COLO668 (cell line): Measurements from ENCODE around the gene VWA3A.
"Not testable (repeated sequence)": the region's sequence is repeated elsewhere in the genome, so short reads cannot be mapped to it uniquely, and the experiment has no call there.

ENCODE experiments used
- DNase-seq: peaks from one replicate; lab custom pipeline; 2025; ENCODE audit not compliant: unreplicated experiment; lab: John Stamatoyannopoulos, UW

The VWA3A gene

DNA sequence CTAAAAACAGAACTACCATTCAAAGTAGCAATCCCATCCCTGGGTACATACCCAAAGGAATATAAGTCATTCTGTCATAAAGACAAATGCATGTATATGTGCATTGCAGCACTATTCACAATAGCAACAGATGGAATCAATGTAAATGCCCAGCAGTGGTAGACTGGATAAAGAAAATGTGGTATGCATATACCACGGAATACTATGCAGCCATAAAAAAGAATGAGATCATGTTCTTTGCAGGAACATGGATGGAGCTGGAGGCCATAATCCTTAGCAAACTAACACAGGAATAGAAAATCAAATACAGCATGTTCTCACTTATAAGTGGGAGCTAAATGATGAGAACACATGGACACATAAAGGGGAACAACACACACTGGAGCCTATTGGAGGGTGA lies 36.2 kb downstream of the VWA3A start:
- DNase-seq: not testable (repeated sequence)

DNA sequence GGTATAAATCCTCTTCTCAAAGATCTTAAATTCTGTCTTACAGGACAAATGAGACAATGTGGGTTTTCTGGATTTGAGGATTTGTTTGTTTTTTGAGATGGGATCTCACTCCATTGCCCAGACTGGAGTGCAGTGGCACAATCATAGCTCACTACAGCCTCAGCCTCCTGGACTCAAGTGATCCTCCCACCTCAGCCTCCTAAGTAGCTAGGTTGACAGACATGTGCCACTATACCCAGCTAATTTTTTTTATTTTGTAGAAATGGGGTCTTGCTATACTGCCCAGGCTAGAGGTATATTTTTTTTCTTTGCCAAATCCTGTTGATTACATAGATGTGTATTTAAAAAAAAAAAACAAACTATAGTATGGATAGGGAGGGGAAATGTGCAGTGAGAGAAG lies 38.2 kb downstream of the VWA3A start:
- DNase-seq: no peak

DNA sequence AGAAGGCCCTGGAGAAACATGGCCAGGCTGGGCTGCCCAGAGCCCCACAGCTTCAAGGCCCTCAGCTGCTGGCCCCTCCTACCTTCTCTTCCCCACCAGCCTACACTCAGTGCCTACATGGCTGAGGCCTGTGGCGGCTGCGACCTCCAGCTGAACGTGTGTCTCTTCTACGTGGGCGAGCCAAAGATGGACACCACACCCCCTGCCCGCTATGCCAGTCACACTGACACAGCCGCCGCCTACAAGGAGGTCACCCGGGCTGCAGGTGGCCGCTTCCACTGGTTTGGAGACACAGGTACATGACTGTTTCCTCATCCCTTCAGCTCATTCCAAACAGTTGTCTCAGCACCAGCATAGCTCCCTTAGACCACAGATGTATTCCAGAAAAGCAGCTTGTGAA lies 40.5 kb downstream of the VWA3A start:
- DNase-seq: no peak

DNA sequence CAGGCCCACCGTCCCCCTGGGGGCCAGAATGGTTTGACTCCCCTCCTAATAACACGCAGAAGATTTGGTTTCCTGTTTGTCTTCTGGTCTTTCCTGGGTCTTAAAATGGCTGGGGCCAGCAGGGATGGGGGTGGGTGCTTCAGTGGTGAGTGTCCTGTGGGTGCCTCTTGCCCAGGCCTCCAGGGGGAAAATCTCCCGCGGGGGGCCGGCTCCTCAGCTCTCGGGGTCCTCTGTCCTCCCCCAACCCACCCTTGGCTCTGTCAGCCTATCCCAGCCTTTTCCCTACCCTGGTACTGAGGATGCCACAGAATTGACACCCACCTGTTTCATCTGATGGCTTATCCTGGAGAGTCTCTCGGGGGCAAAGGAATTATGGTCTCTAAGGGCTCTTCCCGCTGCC lies 46.1 kb downstream of the VWA3A start:
- DNase-seq: no peak

DNA sequence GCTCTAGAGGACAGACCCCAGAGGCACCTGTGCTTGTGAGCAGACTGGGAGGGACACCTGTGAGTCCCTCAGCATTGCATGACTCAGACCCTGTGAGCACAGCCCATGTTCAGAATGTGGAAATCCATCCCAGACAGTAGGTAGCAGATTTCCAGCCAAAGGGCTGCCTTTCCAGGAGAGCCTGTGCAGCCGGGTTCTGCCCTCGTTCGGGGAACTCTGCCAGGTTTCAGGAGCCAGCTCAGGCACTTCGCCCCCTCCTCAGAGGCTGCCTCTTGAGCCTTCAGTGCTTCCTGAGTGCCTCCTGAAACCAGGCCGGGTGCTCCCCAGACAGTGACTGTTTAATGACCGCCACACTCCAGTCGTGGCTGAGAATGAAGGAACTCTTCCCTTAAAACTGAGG lies 46.7 kb downstream of the VWA3A start:
- DNase-seq: no peak

DNA sequence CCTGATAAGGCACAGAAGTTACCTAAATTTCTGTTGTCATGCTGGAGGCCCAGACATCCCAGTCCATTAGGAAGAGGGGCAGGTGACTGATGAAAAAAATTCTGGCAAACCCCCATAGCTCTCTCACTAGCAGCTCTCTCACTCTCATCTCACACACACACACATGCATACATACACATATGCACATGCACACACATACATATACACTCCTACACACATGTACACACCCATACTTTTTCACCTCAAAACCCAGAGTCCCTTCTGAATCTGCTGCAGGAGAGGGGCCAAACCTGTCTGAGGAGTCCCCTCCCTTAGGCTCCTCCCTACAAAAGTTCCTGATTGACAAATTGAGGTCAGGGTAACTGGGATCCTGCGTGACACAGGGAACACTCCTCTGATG lies 47.4 kb downstream of the VWA3A start:
- no peak for DNase-seq

DNA sequence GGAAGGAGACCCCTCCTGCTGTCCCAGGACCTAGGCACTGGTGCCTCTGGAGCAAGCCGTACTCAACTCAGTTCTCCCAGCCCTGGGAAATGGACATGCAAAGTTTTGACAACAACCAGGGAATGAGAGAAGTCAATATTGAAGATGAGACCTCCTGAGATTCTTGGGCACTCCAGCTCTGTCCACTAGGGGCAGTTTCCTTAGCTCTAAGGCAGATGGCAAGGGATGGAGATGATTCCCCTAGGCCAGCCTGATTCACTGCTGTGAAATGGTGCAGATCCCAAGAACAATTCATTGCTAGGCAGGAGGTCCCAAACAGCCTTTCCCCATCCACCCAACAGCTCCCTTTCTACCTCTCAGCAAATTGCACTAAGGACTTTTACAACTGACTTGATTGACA lies 49.4 kb downstream of the VWA3A start:
- no peak for DNase-seq

DNA sequence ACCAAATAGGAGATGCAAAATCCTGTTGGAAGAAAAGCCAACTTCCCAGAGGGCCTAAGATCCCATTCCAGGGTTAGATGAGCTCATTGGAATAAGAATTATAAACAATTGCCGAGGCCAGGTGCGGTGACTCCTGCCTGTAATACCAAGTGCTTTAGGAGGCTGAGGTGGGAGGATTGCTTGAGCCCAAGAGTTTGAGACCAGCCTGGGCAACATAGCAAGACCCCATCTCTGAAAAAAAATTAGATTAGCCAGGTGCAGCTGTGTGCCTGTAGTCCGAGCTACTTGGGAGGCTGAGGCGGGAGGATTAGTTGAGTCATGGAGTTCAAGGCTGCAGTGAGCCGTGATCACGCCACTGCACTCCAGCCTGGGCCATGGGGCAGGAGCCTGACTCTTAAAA lies 52.2 kb downstream of the VWA3A start:
- no peak for DNase-seq

DNA sequence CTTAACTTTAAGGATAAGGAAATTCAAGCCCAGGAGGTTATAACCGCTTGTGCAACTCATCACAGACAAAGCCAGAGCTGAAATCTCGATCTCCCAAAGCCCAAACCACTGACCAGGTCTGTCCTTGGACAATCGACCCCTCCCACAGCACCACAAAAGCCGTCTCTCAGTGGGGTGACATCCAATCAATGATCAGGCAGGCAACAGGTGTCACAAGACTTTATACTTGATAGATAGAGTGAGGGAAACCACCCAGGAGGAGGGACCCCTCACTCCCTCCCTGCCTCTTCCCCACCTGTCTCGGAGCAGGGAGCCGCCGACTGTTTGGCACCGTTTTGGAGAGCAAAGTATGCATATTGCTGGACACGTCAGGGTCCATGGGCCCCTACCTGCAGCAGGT lies 55.5 kb downstream of the VWA3A start:
- no peak for DNase-seq

DNA sequence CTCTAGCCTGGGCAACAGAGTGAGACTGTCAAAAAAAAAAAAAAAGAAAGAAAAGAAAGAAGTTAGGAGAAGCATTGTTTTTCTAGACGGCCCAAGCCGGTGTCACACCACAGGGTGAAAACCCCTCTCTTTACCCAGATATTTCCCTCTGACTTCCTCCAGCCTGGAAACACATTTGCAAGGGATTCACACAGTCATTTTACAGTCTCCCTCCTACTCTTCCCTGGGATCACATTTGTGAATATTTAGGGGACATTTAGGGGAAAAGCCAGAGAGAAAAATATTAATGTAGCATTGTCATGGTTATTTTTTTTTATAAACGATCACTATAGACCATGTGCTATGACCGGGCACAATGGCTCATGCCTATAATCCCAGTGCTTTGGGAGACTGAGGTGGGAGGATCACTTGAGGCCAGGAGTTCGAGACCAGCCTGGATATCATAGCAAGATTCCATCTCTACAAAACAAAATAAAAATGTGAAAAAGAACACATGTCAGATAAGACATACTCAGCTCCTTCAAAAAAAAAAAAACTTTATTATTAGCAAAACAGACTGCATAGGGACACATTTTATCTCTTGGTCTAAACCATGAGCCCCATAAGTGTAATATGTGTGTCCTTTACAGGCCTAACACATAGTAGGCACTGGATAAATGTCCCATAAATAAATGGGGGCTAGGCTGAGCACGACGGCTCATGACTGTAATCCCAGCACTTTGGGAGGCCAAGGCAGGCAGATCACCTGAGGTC lies 59.1 kb downstream of the VWA3A start:
- no peak for DNase-seq

DNA sequence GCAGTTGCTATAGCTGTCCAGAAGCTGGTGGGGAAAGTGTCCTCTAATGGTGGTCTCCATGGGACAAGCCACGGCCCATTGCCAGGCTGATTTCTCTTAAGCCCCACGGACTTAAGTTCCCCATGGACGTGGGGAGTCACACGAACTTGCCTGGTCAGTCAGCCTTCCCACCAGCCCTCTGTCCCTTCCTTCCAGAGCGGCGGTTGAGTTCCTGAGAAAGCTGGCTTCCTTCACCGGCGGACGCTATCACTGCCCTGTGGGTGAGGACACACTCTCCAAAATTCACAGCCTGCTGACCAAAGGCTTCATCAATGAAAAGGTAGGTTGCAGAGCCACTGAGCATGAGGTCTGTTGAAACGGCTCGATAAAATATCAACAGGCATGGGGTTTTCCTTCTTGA lies 60.0 kb downstream of the VWA3A start:
- no peak for DNase-seq

DNA sequence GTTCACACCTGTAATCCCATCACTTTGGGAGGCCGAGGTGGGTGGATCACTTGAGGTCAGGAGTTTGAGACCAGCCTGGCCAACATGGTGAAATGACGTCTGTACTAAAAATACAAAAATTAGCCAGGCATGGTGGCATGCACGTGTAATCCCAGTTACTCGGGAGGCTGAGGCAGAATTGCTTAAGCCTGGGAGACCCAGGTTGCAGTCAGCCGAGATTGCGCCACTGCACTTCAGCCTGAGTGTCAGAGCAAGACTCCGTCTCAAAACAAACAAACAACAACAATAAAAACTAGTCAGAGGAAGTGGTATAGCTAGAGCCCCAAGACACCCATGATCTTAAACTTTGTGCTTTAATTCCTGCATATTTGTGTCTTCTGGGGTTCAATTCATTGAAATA lies 60.7 kb downstream of the VWA3A start:
- DNase-seq: not testable (repeated sequence)

DNA sequence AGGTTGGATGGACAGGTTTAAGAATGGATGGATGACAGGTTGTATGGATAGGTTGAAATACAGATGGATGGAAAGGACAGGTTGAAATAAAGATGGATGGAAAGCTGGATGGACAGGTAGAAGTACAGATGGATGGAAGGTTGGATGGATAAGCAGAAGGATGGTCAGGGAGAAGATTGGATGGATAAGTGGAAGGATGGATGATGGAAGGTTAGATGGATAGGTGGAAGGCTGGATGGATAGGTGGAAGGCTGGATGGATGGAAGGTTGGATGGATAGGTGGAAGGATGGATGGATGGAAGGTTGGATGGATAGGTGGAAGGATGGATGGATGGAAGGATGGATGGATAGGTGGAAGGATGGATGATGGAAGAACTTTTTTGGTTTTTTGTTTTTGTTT lies 69.1 kb downstream of the VWA3A start:
- no peak for DNase-seq

DNA sequence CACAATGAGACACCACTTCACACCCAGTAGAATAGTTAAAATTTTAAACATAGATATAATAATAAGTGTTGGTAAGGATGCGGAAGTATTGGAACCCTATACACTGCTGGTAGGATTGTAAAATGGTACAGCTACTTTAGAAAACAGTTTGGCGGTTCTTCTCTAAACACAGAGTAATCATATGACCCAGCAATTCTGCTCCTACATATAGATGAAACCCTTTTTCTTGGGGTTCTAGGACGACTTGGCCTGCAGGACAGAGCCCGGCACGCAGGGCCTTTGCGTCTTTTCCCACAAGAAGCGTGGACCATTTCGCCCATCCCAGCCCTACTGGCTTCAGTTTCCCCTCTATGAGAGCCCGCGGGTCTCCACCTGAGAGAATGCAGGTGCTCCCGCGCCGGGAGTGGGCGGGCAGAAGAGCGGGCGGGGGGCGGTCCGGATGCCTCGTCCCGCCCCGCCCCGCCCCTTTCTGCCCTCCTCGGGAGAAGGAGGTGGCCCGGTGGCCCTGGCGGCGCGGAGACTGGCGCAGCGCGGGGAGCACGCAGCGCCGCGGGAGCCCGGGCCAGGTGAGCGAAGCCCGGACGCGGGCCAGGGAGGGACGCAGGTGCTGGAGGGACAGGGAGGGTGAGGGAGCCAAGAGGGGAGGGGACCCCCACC lies 69.8 kb downstream of the VWA3A start, which contains the start of gene SDR42E2:
SDR42E2 (plus strand) TSS at position 508 of the 657 bp plus-strand sequence. CDS start 3,077 bp downstream, outside the sequence.
- peak; percentile 19 for DNase-seq

DNA sequence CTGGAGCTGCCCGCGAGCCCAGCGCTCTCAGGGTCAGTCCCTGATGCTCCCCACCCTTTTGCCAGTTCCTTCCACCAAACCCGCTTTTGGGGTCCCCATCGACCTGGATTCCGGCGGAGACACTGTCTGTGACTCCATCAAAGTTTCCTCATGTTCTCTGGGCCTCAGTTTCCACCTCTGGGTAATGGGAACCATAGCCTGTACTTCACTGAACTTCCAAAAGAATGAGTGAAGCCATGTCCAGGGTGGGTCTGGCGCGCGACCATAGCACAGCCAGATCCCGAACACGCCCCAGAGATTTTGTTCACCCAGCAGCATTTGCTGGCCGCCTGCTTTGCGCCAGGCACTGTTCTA lies 70.3 kb downstream of the VWA3A start:
- DNase-seq: no peak

DNA sequence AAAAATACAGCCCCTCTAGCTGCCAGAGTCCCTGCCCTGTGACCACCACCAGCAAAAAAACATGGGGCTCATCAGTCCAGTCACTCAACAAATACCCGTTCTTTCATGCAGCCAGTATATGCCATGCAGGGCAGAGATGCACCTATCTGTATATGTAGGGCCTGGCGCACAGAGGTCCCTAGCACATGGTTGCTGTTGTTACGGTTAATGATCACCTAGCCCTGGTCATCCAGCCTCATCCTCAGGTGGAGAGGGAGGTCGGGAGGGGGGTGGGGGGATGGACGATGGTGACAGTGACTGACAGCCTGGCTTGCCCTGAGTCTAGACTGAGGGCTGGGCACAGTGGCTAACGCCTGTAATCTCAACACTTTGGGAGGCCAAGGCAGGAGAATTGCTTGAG lies 71.5 kb downstream of the VWA3A start:
- DNase-seq: no peak

DNA sequence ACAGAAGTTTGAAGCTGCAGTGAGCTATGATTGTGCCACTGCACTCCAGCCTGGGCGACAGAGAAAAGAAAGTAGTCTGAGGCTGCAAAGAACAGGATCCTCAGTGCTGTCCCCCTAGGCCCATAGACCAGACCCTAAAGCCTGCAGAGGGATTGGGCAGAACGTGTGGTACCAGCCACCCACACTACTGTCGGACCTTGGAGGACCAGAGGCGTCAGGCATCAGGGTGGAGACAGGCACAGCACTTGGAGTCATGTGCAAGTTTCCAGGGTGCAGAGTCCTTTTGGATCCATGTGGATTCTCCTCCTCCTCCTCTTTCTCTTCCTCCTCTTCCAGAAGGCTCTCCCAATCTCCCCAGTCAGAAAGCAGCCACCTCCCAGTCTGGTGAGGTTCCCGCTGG lies 72.1 kb downstream of the VWA3A start:
- no peak for DNase-seq

DNA sequence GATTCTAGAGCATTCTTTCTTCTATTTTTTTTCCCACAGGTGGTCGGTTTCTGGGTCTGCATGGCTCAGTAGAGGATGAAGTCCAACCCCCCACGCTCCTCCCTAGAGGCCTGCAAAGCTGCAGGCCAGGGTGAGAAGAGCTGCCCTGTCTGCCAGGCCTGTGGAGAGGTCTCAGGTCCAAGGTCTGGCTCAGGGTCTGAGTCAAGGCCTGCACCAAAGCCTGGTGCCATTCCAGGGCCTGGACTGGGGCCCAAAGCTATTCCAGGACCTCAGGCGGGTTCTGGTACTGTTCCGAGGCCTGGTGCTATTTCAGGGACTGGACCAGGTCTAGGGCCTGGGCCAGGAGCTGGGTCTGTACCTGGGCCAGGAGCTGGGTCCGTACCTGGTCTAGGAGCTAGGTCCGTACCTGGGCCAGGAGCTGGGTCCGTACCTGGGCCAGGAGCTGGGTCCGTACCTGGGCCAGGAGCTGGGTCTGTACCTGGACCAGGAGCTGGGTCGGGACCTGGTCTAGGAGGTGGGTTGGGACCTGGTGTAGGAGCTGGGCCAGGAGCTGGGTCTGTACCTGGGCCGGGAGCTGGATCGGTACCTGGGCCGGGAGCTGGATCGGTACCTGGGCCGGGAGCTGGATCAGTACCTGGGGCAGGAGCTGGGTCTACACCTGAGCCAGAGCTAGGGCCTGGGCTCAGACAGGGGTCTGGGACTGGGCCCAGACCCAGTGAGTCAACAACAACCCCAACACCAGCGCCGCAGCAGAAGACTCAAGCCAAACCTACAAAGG lies 73.4 kb downstream of the VWA3A start:
- DNase-seq: no peak

DNA sequence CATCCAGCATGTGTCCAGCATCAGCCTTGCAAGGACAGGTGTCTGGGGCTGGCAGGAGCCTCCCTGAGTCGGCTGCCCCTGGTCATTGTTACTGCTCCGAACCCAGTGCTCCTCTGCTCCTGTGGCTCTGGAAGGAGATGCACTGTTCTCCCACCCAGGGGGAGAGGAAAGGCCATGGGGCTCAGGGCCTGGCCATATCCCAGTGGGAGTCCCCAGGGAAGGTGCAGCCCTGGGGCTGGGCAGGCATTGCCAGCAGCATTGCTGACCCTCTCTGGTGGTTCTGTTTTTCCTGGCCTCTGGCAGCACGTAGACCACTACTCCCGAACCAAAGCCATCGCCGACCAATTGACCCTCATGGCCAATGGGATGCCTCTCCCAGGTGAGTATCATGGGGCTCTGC lies 79.6 kb downstream of the VWA3A start:
- no peak for DNase-seq

DNA sequence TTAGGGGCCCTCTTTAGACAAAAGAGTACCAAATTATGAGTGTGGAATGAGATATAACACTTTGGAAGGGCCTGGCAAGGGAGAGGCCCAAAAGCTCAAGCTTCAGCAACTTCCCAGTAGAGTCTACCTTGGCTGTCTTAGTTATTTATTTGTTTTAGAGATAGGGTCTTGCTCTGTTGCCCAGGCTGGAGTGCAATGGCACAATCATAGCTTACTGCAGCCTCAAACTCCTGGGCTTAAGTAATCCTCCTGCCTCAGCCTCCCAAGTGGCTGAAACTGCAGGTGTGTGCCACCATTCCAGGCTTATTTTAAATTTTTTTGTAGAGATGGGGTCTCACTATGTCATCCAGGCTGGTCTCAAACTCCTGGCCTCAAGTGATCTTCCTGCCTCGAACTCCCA lies 80.3 kb downstream of the VWA3A start:
- DNase-seq: not testable (repeated sequence)

DNA sequence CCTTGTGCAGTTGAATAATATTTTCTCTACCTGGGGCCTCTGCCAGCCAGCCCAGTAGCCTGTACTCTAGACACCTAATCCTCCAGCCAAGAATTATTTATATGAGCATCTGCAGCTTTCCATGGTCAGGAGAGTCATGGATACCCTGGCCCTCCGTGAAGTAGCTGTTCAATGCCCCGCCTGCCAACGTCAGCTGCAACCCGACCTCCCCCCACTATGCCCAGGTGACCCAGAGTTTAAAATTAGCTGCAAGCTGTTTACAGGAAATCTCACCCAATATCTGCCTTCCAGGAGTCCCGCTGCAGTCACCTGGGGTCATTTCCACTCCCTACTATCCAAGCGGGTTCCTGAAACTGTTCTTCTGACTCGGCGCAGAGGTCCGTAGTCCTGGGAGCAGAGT lies 82.3 kb downstream of the VWA3A start:
- DNase-seq: no peak
